IgD-negative memory B cell (primary cell): Measurements from ENCODE around the gene MED13. TPM values are rescaled to one million over a fixed set of nuclear protein-coding genes. Genes with fewer than 3 reads are reported as not detected.
"Not testable (repeated sequence)": the region's sequence is repeated elsewhere in the genome, so short reads cannot be mapped to it uniquely, and the experiment has no call there.

Experiments used
- H3K27ac Mint-ChIP-seq, 3 donors: one replicate each; pipeline ENCODE4 v1.8.0; 2020 to 2022; ENCODE audit warnings: mild to moderate bottlenecking in 3 of 3, mixed read lengths in 3 of 3, moderate library complexity in 1 of 3
- H3K27me3 Mint-ChIP-seq: one replicate; pipeline ENCODE4 v1.8.0; 2021; ENCODE audit warnings: mixed read lengths
- H3K36me3 Mint-ChIP-seq: one replicate; pipeline ENCODE4 v1.8.0; 2020; ENCODE audit warnings: mild to moderate bottlenecking, mixed read lengths
- H3K4me1 Mint-ChIP-seq, 3 donors: one replicate each; pipeline ENCODE4 v1.8.0; 2020 to 2022; ENCODE audit warnings: mixed read lengths in 3 of 3, mild to moderate bottlenecking in 1 of 3
- H3K4me3 Mint-ChIP-seq, 4 donors: one replicate each; pipeline ENCODE4 v1.8.0; 2020 to 2022; ENCODE audit warnings: mild to moderate bottlenecking in 4 of 4, mixed read lengths in 4 of 4, moderate library complexity in 3 of 4
- H3K9me3 Mint-ChIP-seq, 3 donors: one replicate each; pipeline ENCODE4 v1.8.0; 2020 to 2021; ENCODE audit warnings: mixed read lengths in 3 of 3, mild to moderate bottlenecking in 1 of 3
- polyA plus RNA-seq: library from polyadenylated mRNA; unstranded; fragments of 300-500 nt; fragmentation: Illumina TruSeq; gene quantifications from one replicate; pipeline ENCODE4 v1.2.3, GENCODE V29; 2021

The MED13 gene
- polyA plus RNA-seq, 1 donor from 2014 or later = 3.7 TPM

GRCh38 chr17:61970030-61970429 is 95.0 kb downstream of the MED13 start:
- Mint-ChIP-seq H3K4me3 (no peak overlapping the region), H3K36me3 (no peaks in the 10 kb centered on the region), H3K27ac (no peak overlapping the region), H3K4me1 (peaks cover 3 to 6% (median 4%) of the 10 kb centered on the region in 3 donors), H3K9me3 (no peaks in the 10 kb centered on the region), H3K27me3 (no peaks in the 10 kb centered on the region)

- H3K4me1 Mint-ChIP-seq = peaks cover 0 to 2% (median 0%) of the 10 kb centered on the region in 3 donors
- no peaks in the 10 kb centered on the region for H3K36me3 Mint-ChIP-seq
- no peaks in the 10 kb centered on the region for H3K27me3 Mint-ChIP-seq
- no peak overlapping the region for H3K27ac Mint-ChIP-seq
- no peak overlapping the region for H3K4me3 Mint-ChIP-seq
- no peaks in the 10 kb centered on the region for H3K9me3 Mint-ChIP-seq
Measured at GRCh38 chr17:61968757-61969156, 96.3 kb downstream of the MED13 start.

- Mint-ChIP-seq H3K27me3 (no peaks in the 10 kb centered on the region), H3K4me3 (no peak overlapping the region), H3K27ac (no peak overlapping the region), H3K9me3 (no peaks in the 10 kb centered on the region), H3K36me3 (no peaks in the 10 kb centered on the region), H3K4me1 (peaks cover 0 to 2% (median 0%) of the 10 kb centered on the region in 3 donors)
Measured at GRCh38 chr17:61967729-61968128, 97.3 kb downstream of the MED13 start.

GRCh38 chr17:61966191-61966590 is 98.9 kb downstream of the MED13 start:
- Mint-ChIP-seq H3K27me3 (no peaks in the 10 kb centered on the region), H3K4me3 (no peak overlapping the region), H3K4me1 (no peaks in the 10 kb centered on the region), H3K9me3 (no peaks in the 10 kb centered on the region), H3K36me3 (no peaks in the 10 kb centered on the region), H3K27ac (peak overlapping the region in 1 of 3 donors; percentile 8)

- Mint-ChIP-seq H3K36me3 (no peaks in the 10 kb centered on the region), H3K9me3 (no peaks in the 10 kb centered on the region), H3K27ac (no peak overlapping the region)
Measured at GRCh38 chr17:61955619-61956018, 109.5 kb downstream of the MED13 start.

GRCh38 chr17:61947367-61948078 is 117.6 kb downstream of the MED13 start:
- H3K27ac Mint-ChIP-seq = no peak overlapping the region
- no peaks in the 10 kb centered on the region for H3K4me1 Mint-ChIP-seq
- H3K4me3 Mint-ChIP-seq = no peak overlapping the region
- H3K9me3 Mint-ChIP-seq = no peaks in the 10 kb centered on the region
- H3K27me3 Mint-ChIP-seq = no peaks in the 10 kb centered on the region
- H3K36me3 Mint-ChIP-seq = peaks cover 5% of the 10 kb centered on the region

More at GRCh38 chr17:61955619-61956018, 109.5 kb downstream of the MED13 start:
- Mint-ChIP-seq H3K4me1 (no peaks in the 10 kb centered on the region), H3K4me3 (no peak overlapping the region), H3K27me3 (no peaks in the 10 kb centered on the region)

GRCh38 chr17:61946359-61946758 is 118.7 kb downstream of the MED13 start:
- Mint-ChIP-seq H3K9me3 (no peaks in the 10 kb centered on the region), H3K4me3 (no peak overlapping the region), H3K27ac (peak overlapping the region in 1 of 3 donors; percentile 21), H3K4me1 (no peaks in the 10 kb centered on the region), H3K27me3 (no peaks in the 10 kb centered on the region), H3K36me3 (peaks cover 5% of the 10 kb centered on the region)

- peaks cover 2% of the 10 kb centered on the region for H3K36me3 Mint-ChIP-seq
- no peaks in the 10 kb centered on the region for H3K9me3 Mint-ChIP-seq
- peaks cover 0 to 4% (median 0%) of the 10 kb centered on the region in 3 donors for H3K4me1 Mint-ChIP-seq
- H3K27ac Mint-ChIP-seq = no peak overlapping the region
- no peak overlapping the region for H3K4me3 Mint-ChIP-seq
- no peaks in the 10 kb centered on the region for H3K27me3 Mint-ChIP-seq
Measured at GRCh38 chr17:61943117-61943516, 122.0 kb downstream of the MED13 start.

GRCh38 chr17:61942085-61942484 is 123.0 kb downstream of the MED13 start:
- Mint-ChIP-seq H3K4me1 (peaks cover 0 to 4% (median 0%) of the 10 kb centered on the region in 3 donors), H3K9me3 (no peaks in the 10 kb centered on the region), H3K4me3 (no peak overlapping the region), H3K27me3 (no peaks in the 10 kb centered on the region), H3K27ac (no peak overlapping the region), H3K36me3 (peaks cover 2% of the 10 kb centered on the region)

GRCh38 chr17:61928101-61928436 is 137.0 kb downstream of the MED13 start:
- Mint-ChIP-seq H3K27ac (peak overlapping the region; percentile 91 to 98 (median 98)), H3K9me3 (no peaks in the 10 kb centered on the region), H3K36me3 (peaks cover 3% of the 10 kb centered on the region), H3K4me1 (peaks cover 14 to 15% (median 15%) of the 10 kb centered on the region in 3 donors), H3K27me3 (peaks cover 10% of the 10 kb centered on the region), H3K4me3 (peak overlapping the region; percentile 88 to 98 (median 96))

- Mint-ChIP-seq H3K36me3 (peaks cover 2% of the 10 kb centered on the region), H3K4me1 (peaks cover 14 to 15% (median 15%) of the 10 kb centered on the region in 3 donors), H3K27ac (peak within 1 kb of the TSS; percentile 91 to 98 (median 98)), H3K4me3 (peak within 1 kb of the TSS; percentile 88 to 98 (median 96)), H3K27me3 (peaks cover 8% of the 10 kb centered on the region), H3K9me3 (no peaks in the 10 kb centered on the region)
Measured at GRCh38 chr17:61927208-61928100, 137.6 kb downstream of the MED13 start, which contains the start of gene INTS2. Gene INTS2 (minus strand): TSS chr17:61927982. CDS start chr17:61926644, 1,338 bp downstream.

- Mint-ChIP-seq H3K4me3 (peak overlapping the region; percentile 88 to 98 (median 96)), H3K27ac (peak overlapping the region; percentile 91 to 98 (median 98)), H3K27me3 (peaks cover 6% of the 10 kb centered on the region), H3K4me1 (peaks cover 14 to 15% (median 15%) of the 10 kb centered on the region in 3 donors), H3K9me3 (no peaks in the 10 kb centered on the region), H3K36me3 (peaks cover 3% of the 10 kb centered on the region)
Measured at GRCh38 chr17:61926826-61927207, 138.3 kb downstream of the MED13 start.

- H3K27ac Mint-ChIP-seq, H3K4me1 Mint-ChIP-seq, H3K4me3 Mint-ChIP-seq, H3K9me3 Mint-ChIP-seq, H3K27me3 Mint-ChIP-seq: not testable (repeated sequence)
- H3K36me3 Mint-ChIP-seq = peaks cover 17% of the 10 kb centered on the region
Measured at GRCh38 chr17:61915162-61915561, 149.9 kb downstream of the MED13 start.

GRCh38 chr17:61908292-61909037 is 156.6 kb downstream of the MED13 start:
- H3K4me1 Mint-ChIP-seq = peaks cover 4 to 9% (median 5%) of the 10 kb centered on the region in 3 donors
- no peak overlapping the region for H3K4me3 Mint-ChIP-seq
- H3K27ac Mint-ChIP-seq = no peak overlapping the region
- H3K36me3 Mint-ChIP-seq = peaks cover 9% of the 10 kb centered on the region
- no peaks in the 10 kb centered on the region for H3K9me3 Mint-ChIP-seq
- no peaks in the 10 kb centered on the region for H3K27me3 Mint-ChIP-seq

- Mint-ChIP-seq H3K9me3 (no peaks in the 10 kb centered on the region), H3K4me1 (peaks cover 4 to 10% (median 6%) of the 10 kb centered on the region in 3 donors), H3K36me3 (peaks cover 9% of the 10 kb centered on the region), H3K4me3 (no peak overlapping the region), H3K27ac (no peak overlapping the region), H3K27me3 (no peaks in the 10 kb centered on the region)
Measured at GRCh38 chr17:61907361-61907760, 157.7 kb downstream of the MED13 start.
